Sigmoid colon (tissue), 7 donors: ENCODE data around the gene IGSF10. TPM values are rescaled to one million over a fixed set of nuclear protein-coding genes. Genes with fewer than 3 reads are reported as not detected.
"Not testable (repeated sequence)": the region's sequence is repeated elsewhere in the genome, so short reads cannot be mapped to it uniquely, and the experiment has no call there.

ENCODE experiments used
- DNase-seq: peaks from one replicate; pipeline ENCODE4 v3.0.0-alpha.2; 2019
- H3K27ac ChIP-seq, 4 donors: fragments of 200-600 bp; sonication (generic); one replicate each; pipeline ENCODE4 v1.5.1; 2016 to 2019; ENCODE audit warnings: mild to moderate bottlenecking in 1 of 4
- H3K27me3 ChIP-seq, 3 donors: fragments of 200-600 bp; sonication (generic); one replicate each; pipeline ENCODE4 v1.5.1; 2019; ENCODE audit warnings: mild to moderate bottlenecking in 1 of 3
- H3K36me3 ChIP-seq, 4 donors: fragments of 200-600 bp; sonication (generic); one replicate each; pipeline ENCODE4 v1.5.1; 2016 to 2019
- H3K4me1 ChIP-seq, 4 donors: fragments of 200-600 bp; sonication (generic); one replicate each; pipeline ENCODE4 v1.5.1; 2017 to 2019
- H3K4me3 ChIP-seq, 4 donors: fragments of 200-600 bp; sonication (generic); one replicate each; pipeline ENCODE4 v1.5.1; 2017 to 2019; ENCODE audit warnings: mild to moderate bottlenecking in 2 of 4, moderate library complexity in 1 of 4
- H3K9me3 ChIP-seq, 4 donors: fragments of 200-600 bp in 3 of 4; sonication (generic) in 3 of 4; one replicate each; pipeline versions ENCODE4 v1.5.1 to v1.6.1; 2013 to 2019
- CTCF ChIP-seq, 4 experiments: fragments of 450-650 bp in 3 of 4; fragments of 200-600 bp in 1 of 4; IDR thresholded peaks; one replicate each; pipeline ENCODE4 v1.5.1; 2016 to 2019; ENCODE audit warnings: antibody characterized with exemption in 4 of 4, mild to moderate bottlenecking in 3 of 4, moderate library complexity in 2 of 4
- EP300 ChIP-seq, 4 donors: sonication (generic); formaldehyde crosslinking; IDR thresholded peaks; one replicate each; pipeline ENCODE4 v1.6.1; 2017; ENCODE audit warnings: antibody characterized with exemption in 4 of 4
- POLR2A ChIP-seq, 2 donors: fragments of 450-650 bp; IDR thresholded peaks; one replicate each; pipeline ENCODE4 v1.6.1; 2016; ENCODE audit warnings: antibody characterized with exemption in 2 of 2, mild to moderate bottlenecking in 2 of 2, moderate library complexity in 2 of 2
- POLR2AphosphoS5 ChIP-seq, 4 donors: sonication (generic); formaldehyde crosslinking; IDR thresholded peaks; one replicate each; pipeline ENCODE4 v1.6.1; 2017; ENCODE audit warnings: antibody characterized with exemption in 4 of 4
- WGBS, 2 donors: extraction: QIAGEN DNeasy Blood & Tissue Kit; methylation state at CpG; one replicate each; pipeline ENCODE4 v1.1.7; 2013; 5-methylcytosine and 5-hydroxymethylcytosine counted together
- intact Hi-C: fragments of 100-400 bp; cut with DNase I; formaldehyde crosslinking; loops from one replicate; pipeline ENCODE4 v1.15.1; 2023
- polyA plus RNA-seq, 3 donors: library from polyadenylated mRNA; stranded (reverse); fragments of 200-250 nt; gene quantifications; one replicate each; pipeline ENCODE4 v1.2.3, GENCODE V29; 2013
- total RNA-seq, 4 donors: library from RNA; depleted of rRNA; stranded (reverse); fragments of >200 nt; gene quantifications; one replicate each; pipeline ENCODE4 v1.1.0, GENCODE V29; 2016
- donor health status: healthy with polysubstance abuse.
- donor health status: Bipolar disorder and iron deficiency.
- donor health status: healthy.

Gene IGSF10
- total and polyA plus RNA-seq, 7 donors = 0.41 to 7.2 (median 0.70) TPM

- H3K27me3 ChIP-seq = no peaks in the 10 kb centered on the region
- H3K27ac ChIP-seq = peak overlapping the region in 2 of 4 donors; percentile 9 to 22
- intact Hi-C loops = no loop called here
- 67 to 78% methylated on average over 4 of the region's 4 CpGs for WGBS, 2 donors
- no peaks in the 10 kb centered on the region for H3K36me3 ChIP-seq
- DNase-seq = no peak
- no peaks in the 10 kb centered on the region for H3K4me1 ChIP-seq
- no peaks in the 10 kb centered on the region for H3K9me3 ChIP-seq
- no peak for TF ChIP-seq CTCF (IDR thresholded peaks at IDR 0.05)
- no peak for TF ChIP-seq POLR2AphosphoS5 (IDR thresholded peaks at IDR 0.05)
- no peak for TF ChIP-seq POLR2A (IDR thresholded peaks at IDR 0.05)
- TF ChIP-seq EP300 (IDR thresholded peaks at IDR 0.05) = no peak
- H3K4me3 ChIP-seq = no peak overlapping the region
Measured at GRCh38 chr3:151501923-151502632, 41.2 kb upstream of the IGSF10 start.

GRCh38 chr3:151501171-151501922 is 40.5 kb upstream of the IGSF10 start:
- H3K27me3 ChIP-seq = no peaks in the 10 kb centered on the region
- H3K36me3 ChIP-seq = no peaks in the 10 kb centered on the region
- no peak for TF ChIP-seq POLR2AphosphoS5 (IDR thresholded peaks at IDR 0.05)
- TF ChIP-seq CTCF (IDR thresholded peaks at IDR 0.05) = no peak
- no peak for TF ChIP-seq EP300 (IDR thresholded peaks at IDR 0.05)
- TF ChIP-seq POLR2A (IDR thresholded peaks at IDR 0.05) = no peak
- H3K4me1 ChIP-seq = no peaks in the 10 kb centered on the region
- peak overlapping the region in 2 of 4 donors; percentile 9 to 22 for H3K27ac ChIP-seq
- no peak for DNase-seq
- no peaks in the 10 kb centered on the region for H3K9me3 ChIP-seq
- WGBS, 2 donors = 74 to 78% methylated on average over 5 of the region's 5 CpGs
- no peak overlapping the region for H3K4me3 ChIP-seq
- intact Hi-C loops = no loop called here

- 25 to 58% methylated on average over 3 of the region's 3 CpGs for WGBS, 2 donors
- intact Hi-C loops = no loop called here
- Histone ChIP-seq H3K4me1 (no peaks in the 10 kb centered on the region), H3K36me3 (no peaks in the 10 kb centered on the region), H3K27ac (no peak overlapping the region), H3K9me3 (no peaks in the 10 kb centered on the region), H3K4me3 (no peak overlapping the region), H3K27me3 (no peaks in the 10 kb centered on the region)
- DNase-seq = no peak
- TF ChIP-seq POLR2A (IDR thresholded peaks at IDR 0.05) (no peak), CTCF (IDR thresholded peaks at IDR 0.05) (no peak), POLR2AphosphoS5 (IDR thresholded peaks at IDR 0.05) (no peak), EP300 (IDR thresholded peaks at IDR 0.05) (no peak)
Measured at GRCh38 chr3:151499168-151499567, 38.3 kb upstream of the IGSF10 start.

DNA sequence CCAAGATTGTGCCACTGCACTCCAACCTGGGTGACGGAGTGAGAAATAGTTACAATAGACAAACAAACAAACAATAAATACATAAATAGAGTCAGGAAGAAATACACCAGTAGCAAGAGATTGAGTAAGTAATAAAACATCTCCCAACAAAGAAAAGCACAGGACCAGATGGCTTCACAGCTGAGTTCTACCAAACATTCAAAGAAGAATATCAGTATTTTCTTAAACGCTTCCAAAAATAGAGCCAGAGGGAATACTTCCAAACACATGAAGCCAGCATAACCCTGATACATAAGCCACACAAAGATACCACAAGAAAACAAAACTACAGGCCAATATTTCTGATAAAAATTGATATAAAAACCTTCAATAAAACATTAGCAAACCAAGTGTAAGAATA is 30.7 kb upstream of the IGSF10 start:
- Histone ChIP-seq H3K9me3 (no peaks in the 10 kb centered on the region), H3K4me3 (no peak overlapping the region), H3K4me1 (no peaks in the 10 kb centered on the region), H3K36me3 (no peaks in the 10 kb centered on the region), H3K27me3 (no peaks in the 10 kb centered on the region), H3K27ac (no peak overlapping the region)
- no peak for DNase-seq
- TF ChIP-seq EP300 (IDR thresholded peaks at IDR 0.05) (no peak), POLR2AphosphoS5 (IDR thresholded peaks at IDR 0.05) (no peak), CTCF (IDR thresholded peaks at IDR 0.05) (no peak), POLR2A (IDR thresholded peaks at IDR 0.05) (no peak)
- WGBS, 2 donors = 72 to 85% methylated on average over 2 of the region's 2 CpGs
- intact Hi-C loops = no loop called here

GRCh38 chr3:151487833-151488232 is 27.0 kb upstream of the IGSF10 start:
- H3K27me3 ChIP-seq, DNase-seq, intact Hi-C loops, H3K4me1 ChIP-seq, H3K27ac ChIP-seq, H3K9me3 ChIP-seq, H3K36me3 ChIP-seq, H3K4me3 ChIP-seq: not testable (repeated sequence)
